Measurements from ENCODE around the gene NEUROD2. TPM values are rescaled to one million over a fixed set of nuclear protein-coding genes. Genes with fewer than 3 reads are reported as not detected.

Gene NEUROD2
- total and polyA plus RNA-seq, 2 of the 13 experiments (the other 11 are each of a cell fraction or from before 2014, with no cell fraction given) = not detected

DNA sequence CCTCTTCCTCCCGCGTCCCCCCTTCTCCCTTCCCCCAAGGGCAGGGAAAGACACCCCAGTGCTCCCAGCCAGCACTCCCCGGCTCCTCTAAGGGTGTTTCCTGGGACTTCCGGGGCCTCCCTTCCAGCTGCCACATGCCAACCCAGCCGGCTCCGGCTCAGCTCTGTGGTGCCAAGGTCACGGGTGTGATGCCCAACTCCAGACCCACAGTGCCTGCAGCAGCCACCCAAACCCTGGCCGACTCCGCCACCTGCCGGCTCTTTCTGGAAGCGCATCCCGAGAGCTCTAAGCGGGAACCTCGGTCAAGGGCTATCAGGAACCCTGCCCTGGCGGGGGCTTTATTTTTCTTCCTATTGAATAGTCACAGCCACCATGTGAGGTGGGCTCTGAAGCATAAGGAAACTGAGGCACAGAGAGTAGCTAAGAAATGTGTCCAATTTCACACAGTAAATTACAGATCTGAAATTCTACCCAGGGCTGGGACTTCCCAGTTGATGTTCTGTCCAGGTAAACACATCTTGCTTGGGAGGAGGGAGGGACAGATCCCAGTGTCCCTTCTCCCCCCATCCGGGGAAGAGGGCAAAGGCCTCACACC is 15.7 kb upstream of the NEUROD2 start:
- in situ Hi-C loops (cut with HindIII; ENCODE audit: extremely low pct_ligation_motif_present, low pct_unique_long_range_greater_than_20kb) (loop anchor here (5.0 kb wide), 3 partner anchors 49 to 129 kb away; no protein-coding TSS in a partner anchor), intact Hi-C loops (cut with micrococcal nuclease; ENCODE audit: unreplicated experiment) (loop anchor here (1.0 to 2.0 kb wide), 5 partner anchors 11 to 131 kb away; partner anchors contain the start of gene PNMT)
- Histone ChIP-seq H4K20me1 (ENCODE audit: insufficient read depth, low read length) (no peaks in the 10 kb centered on the region), H3K4me1 (ENCODE audit: insufficient read depth, low read length) (peaks cover 60% of the 10 kb centered on the region), H3K4me3 (replicated peaks in 1 of 3; ENCODE audit: insufficient read depth in 1 of 3, low read depth in 2 of 3, low read length in 3 of 3) (no peak overlapping the region), H3K27me3 (ENCODE audit: control insufficient read depth in 1 of 2, insufficient read depth in 2 of 2, low read length in 2 of 2) (peaks cover 13 to 63% of the 10 kb centered on the region in 2 experiments; a peak in 4 of 5 replicates), H3K79me2 (ENCODE audit: insufficient read depth, low read length) (no peaks in the 10 kb centered on the region), H3K9me3 (ENCODE audit: low read length) (no peaks in the 10 kb centered on the region), H3K4me2 (ENCODE audit: low read depth, low read length) (no peak overlapping the region), H2AFZ (ENCODE audit: low read length) (no peak overlapping the region), H3K36me3 (replicated peaks in 1 of 2; ENCODE audit: control insufficient read depth in 1 of 2, insufficient read depth in 2 of 2, low read length in 2 of 2) (no peaks in the 10 kb centered on the region), H3K27ac (ENCODE audit: extremely low read length, insufficient read depth, low read length) (no peak overlapping the region), H3K9ac (ENCODE audit: insufficient read depth, low read depth, low read length) (no peak overlapping the region)
- POLR2A ChIA-PET = interaction anchor here (0.9 to 1.6 kb wide), 4 partner anchors 10 to 116 kb away, joined by 3 to 7 read pairs (median 4); partner anchors contain the start of gene STARD3
- CTCF ChIA-PET (ENCODE audit: low intra/inter-chr PET ratio, low total read pairs) = interaction anchor here (0.6 to 5.7 kb wide), 8 partner anchors 12 to 274 kb away, joined by 3 to 136 read pairs (median 56); partner anchors contain the start of genes PNMT, STARD3 and TCAP
- ATAC-seq = peak; percentile 51
- WGBS (ENCODE audit: low lambda C conversion rate) = 8% methylated on average over 11 of the region's 16 CpGs
- peak; percentile 62 for DNase-seq (ENCODE audit: low spot score)
- peak; percentile 93 for FAIRE-seq
- no TSS peak for BruUV-seq (replicated peaks)
- TF ChIP-seq AHR (CRISPR knock-in tag; IDR thresholded peaks at IDR 0.05) (no peak), ZNF251 (CRISPR knock-in tag; IDR thresholded peaks at IDR 0.05) (no peak), GTF2F1 (IDR thresholded peaks at IDR 0.05; ENCODE audit: low read length) (no peak), XBP1 (CRISPR knock-in tag; IDR thresholded peaks at IDR 0.05) (no peak), GLMP (CRISPR knock-in tag; IDR thresholded peaks at IDR 0.05; ENCODE audit: borderline replicate concordance) (no peak), ZNF788 (CRISPR knock-in tag; IDR thresholded peaks at IDR 0.05; ENCODE audit: borderline replicate concordance) (peak; percentile 39; the same call in 1 of the 2 replicates), ZNF782 (CRISPR knock-in tag; IDR thresholded peaks at IDR 0.05; ENCODE audit: borderline replicate concordance) (no peak), ETV6 (CRISPR knock-in tag; conservative IDR thresholded peaks at IDR 0.05) (0 out of 2 replicates have a peak, but pooled peaks have one; percentile 24), PATZ1 (CRISPR knock-in tag; IDR thresholded peaks at IDR 0.05) (peak; percentile 48; the same call in 1 of the 2 replicates), HNRNPL (IDR thresholded peaks at IDR 0.05; ENCODE audit: low read depth, low read length) (peak; percentile 99), ZSCAN25 (CRISPR knock-in tag; IDR thresholded peaks at IDR 0.05) (peak; percentile 68; the same call in 1 of the 2 replicates), NBN (conservative IDR thresholded peaks at IDR 0.05) (no peak), XRCC5 (optimal IDR thresholded peaks at IDR 0.05; ENCODE audit: low read length) (peak; percentile 94), ZNF235 (CRISPR knock-in tag; IDR thresholded peaks at IDR 0.05; ENCODE audit: borderline replicate concordance) (no peak)
- TF ChIP-seq, protein P1, sequence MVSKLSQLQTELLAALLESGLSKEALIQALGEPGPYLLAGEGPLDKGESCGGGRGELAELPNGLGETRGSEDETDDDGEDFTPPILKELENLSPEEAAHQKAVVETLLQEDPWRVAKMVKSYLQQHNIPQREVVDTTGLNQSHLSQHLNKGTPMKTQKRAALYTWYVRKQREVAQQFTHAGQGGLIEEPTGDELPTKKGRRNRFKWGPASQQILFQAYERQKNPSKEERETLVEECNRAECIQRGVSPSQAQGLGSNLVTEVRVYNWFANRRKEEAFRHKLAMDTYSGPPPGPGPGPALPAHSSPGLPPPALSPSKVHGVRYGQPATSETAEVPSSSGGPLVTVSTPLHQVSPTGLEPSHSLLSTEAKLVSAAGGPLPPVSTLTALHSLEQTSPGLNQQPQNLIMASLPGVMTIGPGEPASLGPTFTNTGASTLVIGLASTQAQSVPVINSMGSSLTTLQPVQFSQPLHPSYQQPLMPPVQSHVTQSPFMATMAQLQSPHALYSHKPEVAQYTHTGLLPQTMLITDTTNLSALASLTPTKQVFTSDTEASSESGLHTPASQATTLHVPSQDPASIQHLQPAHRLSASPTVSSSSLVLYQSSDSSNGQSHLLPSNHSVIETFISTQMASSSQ (IDR thresholded peaks at IDR 0.05; ENCODE audit: low read depth) = no peak
- TF ChIP-seq, protein P1 (CRISPR knock-in tag; IDR thresholded peaks at IDR 0.05; ENCODE audit: borderline replicate concordance) = 0 out of 2 replicates have a peak, but pooled peaks have one; percentile 37
- TF ChIP-seq, protein P2, sequence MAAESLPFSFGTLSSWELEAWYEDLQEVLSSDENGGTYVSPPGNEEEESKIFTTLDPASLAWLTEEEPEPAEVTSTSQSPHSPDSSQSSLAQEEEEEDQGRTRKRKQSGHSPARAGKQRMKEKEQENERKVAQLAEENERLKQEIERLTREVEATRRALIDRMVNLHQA (CRISPR knock-in tag; IDR thresholded peaks at IDR 0.05) = no peak

Data from HepG2 (cell line).